Stimulated activated CD4-positive, alpha-beta T cell treated with anti-CD3 and anti-CD28 coated beads, Interleukin-1b, Interleukin-23, amount 100 ng/mL, for 24 hours (primary cell): Measurements from ENCODE around the gene CD209.

Experiments
- DNase-seq, 4 experiments: peaks; one replicate each; pipeline ENCODE4 v3.0.0-alpha.2; 2020; ENCODE audit warnings: low read depth in 4 of 4, low spot score in 1 of 4

Gene CD209

DNA sequence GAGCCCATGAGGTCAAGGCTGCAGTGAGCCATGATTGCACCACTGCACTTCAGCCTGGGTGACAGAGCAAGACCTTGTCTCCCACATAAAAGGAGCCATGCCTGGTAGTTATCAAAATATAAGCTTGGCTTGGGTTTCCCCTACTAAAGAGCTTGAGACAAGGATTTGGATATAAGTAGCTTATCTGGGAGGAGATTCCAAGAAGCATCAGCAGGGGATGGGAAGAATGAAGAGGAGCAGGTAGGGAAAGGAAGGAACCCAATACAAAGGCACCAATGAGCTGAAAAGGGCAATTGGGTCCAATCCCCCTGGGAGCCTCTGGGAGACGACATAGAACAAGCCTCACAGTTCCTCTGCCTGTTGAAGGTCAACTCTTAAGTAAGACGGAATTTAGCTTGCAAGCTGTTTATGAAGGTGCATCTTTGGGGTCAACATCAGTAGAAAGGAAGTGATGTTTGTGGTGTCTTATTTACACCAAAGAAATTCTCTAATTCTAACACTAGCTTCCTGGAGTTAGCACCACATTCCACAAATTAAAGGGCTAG, 8.1 kb downstream of the CD209 start:
- DNase-seq, result no peak

GRCh38 chr19:7738023-7738422, 9.3 kb downstream of the CD209 start:
- peak in 2 of 4 experiments; percentile 25 to 49 for DNase-seq

- DNase-seq, result no peak
These were observed 10.1 kb downstream of the CD209 start for GRCh38 chr19:7737215-7737614.

DNA sequence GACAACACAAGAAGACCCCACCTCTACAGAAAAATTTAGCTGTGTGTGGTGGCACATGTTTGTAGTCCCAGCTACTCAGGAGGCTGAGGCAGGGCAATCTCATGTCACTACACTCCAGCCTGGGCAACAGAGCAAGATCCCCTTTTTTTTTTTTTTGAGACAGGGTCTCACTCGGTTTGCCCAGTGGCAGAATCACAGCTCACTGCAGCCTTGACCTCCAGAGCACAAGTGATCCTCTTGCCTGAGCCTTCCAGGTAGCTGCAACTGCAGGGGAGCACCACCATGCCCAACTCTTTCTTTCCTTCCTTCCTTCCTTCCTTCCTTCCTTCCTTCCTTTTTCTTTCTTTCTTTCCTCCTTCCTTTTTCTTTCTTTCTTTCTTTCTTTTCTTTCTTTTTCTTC, 11.2 kb downstream of the CD209 start:
- no peak for DNase-seq

DNA sequence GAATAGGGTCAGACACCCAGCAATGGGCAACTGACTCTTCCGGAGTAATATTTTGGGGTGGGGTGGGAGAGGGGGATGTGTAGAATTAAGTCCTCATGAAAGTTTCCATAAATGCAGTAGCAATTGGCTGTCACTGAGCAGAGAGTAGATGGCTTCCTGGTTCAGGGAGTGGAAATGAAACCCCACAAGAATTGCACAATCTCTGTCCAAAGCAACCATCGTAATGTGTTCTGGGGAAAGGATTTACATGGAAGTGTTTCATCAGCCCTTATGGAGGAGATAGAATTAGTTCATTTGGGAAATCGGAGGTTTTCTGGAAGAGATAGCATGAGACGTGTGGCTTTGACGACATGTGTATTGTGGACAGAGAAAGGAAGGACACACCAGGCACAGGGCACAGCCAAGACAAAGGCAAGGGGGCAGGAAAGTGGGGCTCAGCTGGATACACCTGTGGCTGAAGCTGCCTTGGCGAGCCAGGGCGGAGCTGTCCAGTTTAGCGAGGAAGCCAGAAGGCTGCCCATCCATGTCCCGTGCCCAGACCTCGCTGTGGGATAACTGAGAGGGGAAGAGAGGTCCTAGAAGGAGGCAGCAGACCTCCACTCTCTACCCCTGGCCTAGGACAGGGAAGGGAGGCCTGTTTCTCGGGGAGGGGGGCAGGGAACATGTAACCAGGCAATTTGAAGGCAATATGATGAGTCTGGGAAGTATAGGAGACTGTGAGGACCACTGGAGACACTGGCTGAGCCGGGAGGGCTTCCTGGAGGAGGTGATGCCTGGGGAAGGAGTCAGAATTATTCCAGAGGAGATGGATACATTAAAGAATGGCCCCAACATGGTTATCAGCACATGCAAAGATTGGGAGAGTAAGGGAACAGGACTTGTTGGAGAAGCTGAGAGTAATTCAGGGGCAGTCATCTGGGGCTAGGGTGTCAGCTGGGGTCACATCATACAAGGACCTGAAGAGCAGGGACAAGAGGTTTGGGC, 12.8 kb downstream of the CD209 start:
- no peak for DNase-seq

GRCh38 chr19:7733376-7733775, 14.0 kb downstream of the CD209 start:
- DNase-seq, result no peak

DNA sequence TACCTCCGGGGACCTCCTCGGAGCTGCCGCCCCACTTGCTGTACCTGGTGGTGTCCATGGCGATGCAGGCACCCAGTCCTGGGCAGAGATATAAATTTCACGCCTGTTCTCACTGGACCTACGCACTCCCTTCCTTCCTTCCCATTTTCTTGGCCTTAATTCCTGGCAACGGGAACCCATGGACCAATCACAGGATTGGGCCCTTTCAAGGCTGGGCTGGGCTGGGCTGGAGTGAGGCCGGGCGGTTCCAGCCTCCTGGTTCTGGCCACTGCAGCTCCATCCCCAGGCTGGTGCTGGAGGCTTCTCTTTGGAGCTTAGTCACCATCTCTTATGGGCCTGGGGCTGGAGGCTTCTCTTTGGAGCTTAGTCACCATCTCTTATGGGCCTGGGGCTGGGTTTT, 15.3 kb downstream of the CD209 start, which contains the start of gene CLEC4G:
Gene CLEC4G (minus strand): TSS at position 66 of the 400 bp plus-strand sequence. CDS start 8 bp downstream, at position 58.
- DNase-seq, result no peak

DNA sequence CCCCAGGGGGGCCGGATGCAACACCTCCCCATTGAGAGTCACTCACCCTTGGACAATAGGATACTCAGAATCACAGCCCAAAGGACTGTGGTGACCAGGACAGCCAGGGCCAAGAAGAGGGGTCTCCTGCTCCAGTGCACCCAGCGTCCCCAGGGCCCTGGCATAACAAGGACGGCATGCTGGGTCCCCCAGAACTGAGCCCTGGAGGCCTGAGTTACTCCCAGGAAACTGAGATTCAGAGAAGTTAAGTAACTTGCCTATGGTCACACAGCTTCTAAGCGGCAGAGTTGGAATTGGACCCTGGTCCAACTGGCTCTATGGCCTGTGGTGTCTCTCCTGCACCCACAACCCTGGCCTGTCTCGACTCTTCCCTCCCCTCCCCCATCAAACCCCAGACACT, 15.7 kb downstream of the CD209 start:
- no peak for DNase-seq

- no peak for DNase-seq
These were observed 16.1 kb downstream of the CD209 start for GRCh38 chr19:7731218-7731595.

DNA sequence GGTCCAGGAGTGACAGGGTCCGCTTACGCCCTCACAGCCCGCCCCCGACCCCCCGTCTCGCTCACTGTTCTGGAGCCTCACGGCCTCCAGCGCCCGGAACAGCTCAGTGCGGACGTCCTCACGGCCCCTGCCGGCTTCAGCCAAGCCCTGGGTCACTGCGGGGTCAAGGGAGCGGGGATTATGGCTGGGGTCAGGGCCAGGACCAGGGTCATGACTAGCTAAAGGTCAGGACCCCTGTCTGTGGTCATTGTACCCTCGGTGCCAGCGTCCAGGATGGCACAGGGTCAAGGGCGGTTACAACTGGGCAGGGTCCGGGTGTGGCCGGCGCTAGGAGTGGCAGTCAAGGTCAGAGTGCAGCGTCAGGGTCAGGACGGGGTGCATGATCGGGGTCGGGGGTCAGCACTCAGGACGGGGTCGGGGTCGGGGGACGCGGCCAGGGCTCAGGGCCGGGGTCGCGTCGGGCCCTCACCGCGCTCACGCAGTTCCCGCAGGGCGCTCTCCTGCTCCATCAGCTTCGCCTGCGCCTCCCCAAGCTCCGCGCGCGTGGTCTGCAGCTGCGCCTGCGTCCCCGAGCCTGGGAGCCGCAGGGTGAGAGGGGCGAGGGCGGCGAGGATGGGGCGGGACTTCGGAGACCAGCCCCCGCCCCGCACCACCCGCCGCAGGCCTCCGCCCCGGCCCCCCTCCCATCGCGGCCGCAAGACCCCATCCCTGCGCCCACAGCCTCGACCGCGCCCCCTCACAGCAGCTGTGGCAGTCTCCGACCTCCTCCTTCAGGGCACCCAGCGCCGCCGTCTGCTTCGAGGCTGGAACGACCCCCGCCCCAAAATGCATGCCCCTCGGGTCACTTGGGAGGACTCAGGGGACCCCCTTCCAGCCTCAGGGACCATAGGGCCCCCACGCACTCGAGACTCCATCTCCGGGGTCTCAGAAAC, 16.8 kb downstream of the CD209 start:
- DNase-seq, result no peak

- DNase-seq, result no peak
These were observed 17.5 kb downstream of the CD209 start for GRCh38 chr19:7729831-7730285.

DNA sequence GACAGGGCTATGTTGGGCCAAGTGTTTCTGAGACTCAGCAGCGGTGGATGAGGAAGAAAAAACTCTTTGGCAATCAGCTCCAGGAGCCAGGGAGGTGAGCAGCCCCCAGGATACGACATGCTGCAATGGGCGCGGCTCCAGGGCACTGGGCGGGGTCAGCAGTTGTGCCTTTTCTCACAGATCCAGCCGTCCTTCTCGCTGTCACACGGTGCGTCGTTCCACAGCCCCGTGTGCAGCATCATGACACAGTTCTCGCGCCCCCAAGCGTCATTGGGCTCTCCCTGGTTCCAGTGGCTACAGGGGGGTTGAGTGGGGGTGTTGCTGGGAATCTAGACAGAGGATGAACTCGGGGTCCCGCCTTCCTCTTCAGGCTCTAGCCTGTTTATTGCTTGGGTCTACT, 18.1 kb downstream of the CD209 start:
- no peak for DNase-seq

DNA sequence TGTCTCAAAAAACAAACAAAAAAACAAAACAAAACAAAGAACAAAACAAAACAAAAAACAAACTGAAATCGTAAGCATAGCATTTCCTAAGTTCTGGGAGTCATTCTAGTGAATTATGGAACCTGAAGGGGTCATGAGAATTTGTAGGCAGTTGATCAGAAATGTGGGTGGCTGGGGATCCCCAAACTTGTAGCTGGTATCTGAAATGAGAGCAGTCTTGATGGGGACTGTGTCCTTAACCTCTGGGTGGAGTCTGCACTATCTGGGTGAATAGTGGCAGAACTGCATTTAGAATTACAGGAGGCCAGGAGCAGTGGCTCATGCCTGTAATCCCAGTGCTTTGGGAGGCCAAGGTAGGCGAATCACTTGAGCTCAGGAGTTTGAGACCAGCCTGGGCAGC, 21.5 kb downstream of the CD209 start:
- DNase-seq, result no peak

DNA sequence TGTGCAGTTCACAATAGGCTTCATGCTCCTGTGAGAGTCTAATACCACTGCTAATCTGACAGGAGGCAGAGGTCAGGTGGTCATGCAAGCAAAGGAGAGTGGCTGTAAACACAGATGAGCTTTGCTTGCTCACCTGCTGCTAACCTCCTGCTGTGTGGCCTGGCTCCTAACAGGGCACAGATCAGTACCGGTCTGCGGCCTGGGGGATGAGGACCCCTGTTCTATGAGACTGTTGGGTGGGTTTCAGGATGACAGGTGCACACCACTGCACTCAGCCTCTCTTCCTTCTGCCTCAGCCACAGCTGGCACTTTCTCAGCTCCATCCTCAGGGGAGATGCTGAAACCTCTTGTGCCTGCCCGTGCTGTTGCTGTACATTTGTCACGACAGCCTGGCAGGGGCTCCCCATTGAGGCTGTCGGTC, 25.1 kb downstream of the CD209 start:
- DNase-seq, result no peak

DNA sequence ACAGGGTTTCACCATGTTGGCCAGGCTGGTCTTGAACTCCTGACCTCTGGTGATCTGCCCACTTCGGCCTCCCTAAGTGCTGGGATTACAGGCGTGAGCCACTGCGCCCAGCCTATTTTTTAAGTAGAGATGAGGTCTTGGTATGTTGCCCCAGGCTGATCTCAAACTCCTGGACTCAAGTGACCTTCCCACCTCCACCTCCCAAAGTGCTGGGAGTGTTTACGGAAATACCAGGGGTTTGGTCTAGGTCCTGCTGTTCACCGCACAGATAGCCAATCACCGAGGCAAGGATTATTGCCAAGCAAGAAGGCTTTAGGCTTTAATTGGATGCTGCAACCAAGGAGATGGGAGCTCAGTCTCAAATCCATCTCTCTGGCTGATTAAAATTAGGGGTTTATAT, 27.0 kb downstream of the CD209 start:
- DNase-seq, result no peak

GRCh38 chr19:7718668-7719067, 28.7 kb downstream of the CD209 start:
- no peak for DNase-seq

GRCh38 chr19:7716762-7717161, 30.6 kb downstream of the CD209 start:
- DNase-seq, result no peak

- no peak for DNase-seq
These were observed 31.7 kb downstream of the CD209 start for GRCh38 chr19:7715671-7716070.

DNA sequence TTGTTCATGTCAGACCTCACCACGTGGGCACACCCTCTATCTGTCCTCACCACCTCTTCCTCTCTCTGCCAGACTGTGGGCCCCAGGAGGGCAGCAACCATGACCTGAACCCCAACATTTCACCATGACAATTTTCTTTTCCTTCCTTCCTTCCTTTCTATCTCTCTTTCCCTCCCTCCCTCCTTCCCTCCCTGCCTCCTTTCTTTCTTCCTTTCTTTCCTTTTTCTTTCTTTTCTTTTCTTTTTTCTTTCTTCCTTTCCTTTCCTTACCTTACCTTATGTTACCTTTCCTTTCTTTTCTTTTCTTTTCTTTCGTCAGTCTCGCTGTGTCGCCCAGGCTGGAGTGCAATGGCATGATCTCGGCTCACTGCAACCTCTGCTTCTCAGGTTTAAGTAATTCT, 36.7 kb downstream of the CD209 start:
- DNase-seq, result no peak

- no peak for DNase-seq
These were observed 37.3 kb downstream of the CD209 start for GRCh38 chr19:7709932-7710460.

GRCh38 chr19:7706955-7707456, 40.3 kb downstream of the CD209 start:
- DNase-seq, result no peak
